Neural progenitor cell (in vitro differentiated cells): ENCODE data around the gene LINC01488. TPM values are rescaled to one million over a fixed set of nuclear protein-coding genes. Genes with fewer than 3 reads are reported as not detected.
A peak's percentile ranks its signal among the peaks of the same experiment; 100 is the strongest.

Experiments
- DNase-seq: peaks from one replicate; pipeline ENCODE4 v3.0.0-alpha.2; 2016; ENCODE audit warnings: low spot score
- H2AFZ ChIP-seq: fragments of 200-600 bp; sonication (generic); replicated peaks from 2 replicates; pipeline ENCODE4 v1.6.1; 2016; ENCODE audit warnings: antibody characterized with exemption
- H3F3A ChIP-seq: fragments of 200-600 bp; sonication (generic); 2 replicates; pipeline ENCODE4 v1.6.1; 2016; ENCODE audit warnings: antibody characterized with exemption, low read depth
- H3K27ac ChIP-seq: fragments of 200-600 bp; sonication (generic); 2 replicates; pipeline ENCODE4 v1.5.1; 2016; ENCODE audit warnings: mild to moderate bottlenecking
- H3K27me3 ChIP-seq: fragments of 200-600 bp; sonication (generic); 2 replicates; pipeline ENCODE4 v1.6.1; 2016; ENCODE audit warnings: mild to moderate bottlenecking, moderate library complexity
- H3K36me3 ChIP-seq: fragments of 200-600 bp; sonication (generic); 2 replicates; pipeline ENCODE4 v1.5.1; 2016
- H3K4me1 ChIP-seq: fragments of 200-600 bp; sonication (generic); 2 replicates; pipeline ENCODE4 v1.6.1; 2016; ENCODE audit warnings: mixed run types
- H3K4me2 ChIP-seq: fragments of 200-600 bp; sonication (generic); 2 replicates; pipeline ENCODE4 v1.6.1; 2016
- H3K4me3 ChIP-seq: fragments of 200-600 bp; sonication (generic); 2 replicates; pipeline ENCODE4 v1.5.1; 2016
- H3K79me2 ChIP-seq: fragments of 200-600 bp; sonication (generic); 2 replicates; pipeline ENCODE4 v1.6.1; 2016; ENCODE audit warnings: low read depth
- H3K9ac ChIP-seq: fragments of 200-600 bp; sonication (generic); 2 replicates; pipeline ENCODE4 v1.6.1; 2016
- H3K9me3 ChIP-seq: fragments of 200-600 bp; sonication (generic); 2 replicates; pipeline ENCODE4 v1.5.1; 2016; ENCODE audit warnings: low read depth
- H4K20me1 ChIP-seq: fragments of 200-600 bp; sonication (generic); 2 replicates; pipeline ENCODE4 v1.6.1; 2016; ENCODE audit warnings: low read depth
- H3K27ac Mint-ChIP-seq: 3 replicates; pipeline ENCODE4 v1.8.0; 2021; ENCODE audit warnings: mixed read lengths
- H3K27me3 Mint-ChIP-seq: 2 replicates; pipeline ENCODE4 v1.8.0; 2022; ENCODE audit warnings: low read depth, mild to moderate bottlenecking, inconsistent platforms, moderate library complexity, mixed read lengths; ENCODE audit not compliant: insufficient read depth
- H3K36me3 Mint-ChIP-seq: 3 replicates; pipeline ENCODE4 v1.8.0; 2021; ENCODE audit warnings: mixed read lengths
- H3K4me1 Mint-ChIP-seq: 3 replicates; pipeline ENCODE4 v1.8.0; 2021; ENCODE audit warnings: mixed read lengths
- H3K4me3 Mint-ChIP-seq: 3 replicates; pipeline ENCODE4 v1.8.0; 2021; ENCODE audit warnings: mild to moderate bottlenecking, moderate library complexity, mixed read lengths
- H3K9me3 Mint-ChIP-seq: 3 replicates; pipeline ENCODE4 v1.8.0; 2020; ENCODE audit warnings: mixed read lengths
- EZH2 ChIP-seq: fragments of 200-600 bp; sonication (generic); IDR thresholded peaks from 2 replicates; pipeline ENCODE4 v1.6.1; 2017; ENCODE audit warnings: antibody characterized with exemption, mild to moderate bottlenecking, moderate library complexity
- EZH2phosphoT487 ChIP-seq: fragments of 200-600 bp; sonication (generic); IDR thresholded peaks from 2 replicates; pipeline ENCODE4 v1.6.1; 2017; ENCODE audit warnings: antibody characterized with exemption
- total RNA-seq: library from RNA; depleted of rRNA; stranded (reverse); fragments of >200 nt; gene quantifications from 2 replicates; pipeline ENCODE4 v1.2.3, GENCODE V29; 2015; ENCODE audit warnings: low replicate concordance
- TF ChIP-seq, protein P1 (sequence below): fragments of 200-600 bp; sonication (generic); IDR thresholded peaks from 2 replicates; pipeline ENCODE4 v1.5.1; 2017; ENCODE audit warnings: antibody characterized with exemption, mild to moderate bottlenecking

LINC01488 gene
- total RNA-seq, 1 donor from 2014 or later = 0.09 TPM

- Mint-ChIP-seq H3K4me1 (peaks cover 23% of the 10 kb centered on the region), H3K27me3 (peaks cover 3% of the 10 kb centered on the region), H3K27ac (peak overlapping the region; percentile 74), H3K36me3 (no peaks in the 10 kb centered on the region), H3K9me3 (peaks cover 3% of the 10 kb centered on the region), H3K4me3 (no peak overlapping the region)
- H2AFZ ChIP-seq = no peak overlapping the region
- TF ChIP-seq EZH2 (no peak), EZH2phosphoT487 (no peak)
- TF ChIP-seq, protein P1, sequence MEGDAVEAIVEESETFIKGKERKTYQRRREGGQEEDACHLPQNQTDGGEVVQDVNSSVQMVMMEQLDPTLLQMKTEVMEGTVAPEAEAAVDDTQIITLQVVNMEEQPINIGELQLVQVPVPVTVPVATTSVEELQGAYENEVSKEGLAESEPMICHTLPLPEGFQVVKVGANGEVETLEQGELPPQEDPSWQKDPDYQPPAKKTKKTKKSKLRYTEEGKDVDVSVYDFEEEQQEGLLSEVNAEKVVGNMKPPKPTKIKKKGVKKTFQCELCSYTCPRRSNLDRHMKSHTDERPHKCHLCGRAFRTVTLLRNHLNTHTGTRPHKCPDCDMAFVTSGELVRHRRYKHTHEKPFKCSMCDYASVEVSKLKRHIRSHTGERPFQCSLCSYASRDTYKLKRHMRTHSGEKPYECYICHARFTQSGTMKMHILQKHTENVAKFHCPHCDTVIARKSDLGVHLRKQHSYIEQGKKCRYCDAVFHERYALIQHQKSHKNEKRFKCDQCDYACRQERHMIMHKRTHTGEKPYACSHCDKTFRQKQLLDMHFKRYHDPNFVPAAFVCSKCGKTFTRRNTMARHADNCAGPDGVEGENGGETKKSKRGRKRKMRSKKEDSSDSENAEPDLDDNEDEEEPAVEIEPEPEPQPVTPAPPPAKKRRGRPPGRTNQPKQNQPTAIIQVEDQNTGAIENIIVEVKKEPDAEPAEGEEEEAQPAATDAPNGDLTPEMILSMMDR = no peak
- H3F3A ChIP-seq = peaks cover 12% of the 10 kb centered on the region
- H3K9me3 ChIP-seq = no peaks in the 10 kb centered on the region
- H3K79me2 ChIP-seq = no peaks in the 10 kb centered on the region
- H3K9ac ChIP-seq = no peak overlapping the region
- no peak for DNase-seq
- no peaks in the 10 kb centered on the region for H4K20me1 ChIP-seq
- H3K4me3 ChIP-seq = no peak overlapping the region
- H3K36me3 ChIP-seq = no peaks in the 10 kb centered on the region
- H3K4me2 ChIP-seq = no peak overlapping the region
- no peak overlapping the region for H3K27ac ChIP-seq
- H3K27me3 ChIP-seq = no peaks in the 10 kb centered on the region
- peaks cover 21% of the 10 kb centered on the region for H3K4me1 ChIP-seq
These were observed 5.5 kb upstream of the LINC01488 start for GRCh38 chr11:69475866-69476471.

- Histone ChIP-seq H2AFZ (no peak overlapping the region), H3K79me2 (no peaks in the 10 kb centered on the region), H3K27ac (no peak overlapping the region), H3K4me3 (no peak overlapping the region), H3K4me1 (peaks cover 16% of the 10 kb centered on the region), H3K27me3 (no peaks in the 10 kb centered on the region), H3K4me2 (no peak overlapping the region), H3F3A (peaks cover 7% of the 10 kb centered on the region), H3K36me3 (no peaks in the 10 kb centered on the region), H3K9me3 (no peaks in the 10 kb centered on the region), H3K9ac (no peak overlapping the region), H4K20me1 (no peaks in the 10 kb centered on the region)
- H3K27me3 Mint-ChIP-seq = peaks cover 3% of the 10 kb centered on the region
- no peaks in the 10 kb centered on the region for H3K36me3 Mint-ChIP-seq
- peaks cover 20% of the 10 kb centered on the region for H3K4me1 Mint-ChIP-seq
- DNase-seq = no peak
- peaks cover 3% of the 10 kb centered on the region for H3K9me3 Mint-ChIP-seq
- H3K27ac Mint-ChIP-seq = no peak overlapping the region
- no peak overlapping the region for H3K4me3 Mint-ChIP-seq
- TF ChIP-seq EZH2phosphoT487 (no peak), EZH2 (no peak)
- TF ChIP-seq, protein P1 = no peak
These were observed 4.9 kb upstream of the LINC01488 start for GRCh38 chr11:69476509-69476961.

GRCh38 chr11:69477086-69477485 is 4.4 kb upstream of the LINC01488 start:
- Histone ChIP-seq H2AFZ (no peak overlapping the region), H3K4me2 (no peak overlapping the region), H3K4me3 (no peak overlapping the region), H3K36me3 (no peaks in the 10 kb centered on the region), H3K4me1 (peaks cover 10% of the 10 kb centered on the region), H3K27me3 (no peaks in the 10 kb centered on the region), H3K79me2 (no peaks in the 10 kb centered on the region), H3F3A (peaks cover 1% of the 10 kb centered on the region), H3K9ac (no peak overlapping the region), H4K20me1 (no peaks in the 10 kb centered on the region), H3K27ac (no peak overlapping the region), H3K9me3 (no peaks in the 10 kb centered on the region)
- DNase-seq = no peak
- TF ChIP-seq, protein P1 = no peak
- no peak for TF ChIP-seq EZH2phosphoT487
- TF ChIP-seq EZH2 = no peak
- no peak overlapping the region for H3K4me3 Mint-ChIP-seq
- H3K27me3 Mint-ChIP-seq = peaks cover 3% of the 10 kb centered on the region
- H3K4me1 Mint-ChIP-seq = peaks cover 15% of the 10 kb centered on the region
- H3K9me3 Mint-ChIP-seq = peaks cover 3% of the 10 kb centered on the region
- no peaks in the 10 kb centered on the region for H3K36me3 Mint-ChIP-seq
- H3K27ac Mint-ChIP-seq = no peak overlapping the region
